IPS-18c (cell line): ENCODE data around the gene TMIE.
"Not testable (repeated sequence)": the region's sequence is repeated elsewhere in the genome, so short reads cannot be mapped to it uniquely, and the experiment has no call there.

ENCODE experiments used
- H3K4me3 ChIP-seq: 2 replicates; pipeline ENCODE4 v1.7.0; 2013; ENCODE audit warnings: low read depth, mild to moderate bottlenecking, low read length, moderate library complexity; ENCODE audit not compliant: insufficient read depth
- H3K9me3 ChIP-seq: one replicate; pipeline ENCODE4 v1.6.1; 2013; ENCODE audit warnings: mild to moderate bottlenecking, low read length, moderate library complexity; ENCODE audit not compliant: control insufficient read depth, insufficient read depth

The TMIE gene

DNA sequence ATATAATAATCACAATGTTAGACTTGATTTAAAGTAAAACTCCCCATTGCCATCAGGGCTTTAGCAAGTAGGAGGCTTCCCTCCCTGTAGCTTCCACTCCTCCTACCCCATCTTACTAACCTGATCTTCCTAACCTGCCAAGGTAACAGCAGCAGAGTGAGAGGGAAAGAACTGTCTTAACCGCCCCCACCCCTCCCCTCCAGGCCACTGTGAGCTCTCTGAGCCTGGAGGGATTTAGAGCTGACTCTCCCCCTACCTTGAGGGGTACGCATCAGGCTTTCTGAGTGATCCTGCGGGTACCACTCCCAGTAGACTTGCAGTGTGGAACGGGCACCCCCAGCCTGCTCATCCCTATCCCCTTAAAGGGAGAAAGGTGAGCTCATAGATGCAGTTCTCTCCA lies 27.8 kb downstream of the TMIE start:
- no peaks in the 10 kb centered on the region for H3K9me3 ChIP-seq
- H3K4me3 ChIP-seq: no peak overlapping the region

DNA sequence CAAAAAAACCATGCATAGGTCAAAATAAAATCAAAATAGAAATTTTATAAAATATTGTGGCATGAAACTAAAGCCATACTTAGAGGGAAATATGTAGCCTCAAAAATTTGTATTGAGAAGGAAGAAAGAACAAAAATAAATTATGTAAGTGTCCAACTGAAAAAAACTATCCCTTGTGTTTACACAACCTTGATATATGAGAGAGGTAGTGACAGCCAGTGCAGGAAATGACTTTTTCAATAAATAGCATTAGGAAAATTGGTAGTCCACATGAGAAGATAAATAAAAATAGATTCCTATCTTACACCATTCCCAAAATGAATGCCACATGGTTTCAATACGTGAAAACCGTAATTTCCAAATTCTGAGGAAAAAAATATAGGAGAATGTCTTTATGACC lies 29.6 kb downstream of the TMIE start:
- Histone ChIP-seq H3K9me3 (no peaks in the 10 kb centered on the region), H3K4me3 (no peak overlapping the region)

DNA sequence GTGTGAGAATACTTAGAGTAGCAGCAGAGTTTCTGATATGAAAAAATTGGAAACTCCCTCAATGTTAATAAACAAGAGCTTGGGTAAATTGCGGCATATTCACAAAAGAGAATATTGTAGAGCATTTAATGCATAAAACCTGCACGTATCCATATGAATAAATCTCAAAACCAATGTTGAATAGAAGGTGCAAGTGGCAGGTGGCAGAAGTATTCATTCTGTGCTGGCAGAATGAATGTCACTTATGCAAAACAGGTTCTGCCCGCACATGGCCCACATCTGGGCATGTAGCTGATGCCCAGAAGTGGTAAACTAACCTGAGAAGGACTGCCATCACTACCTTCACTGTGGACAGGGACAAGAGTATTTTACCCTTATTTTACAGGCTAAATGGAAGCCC lies 30.6 kb downstream of the TMIE start:
- H3K9me3 ChIP-seq: no peaks in the 10 kb centered on the region
- no peak overlapping the region for H3K4me3 ChIP-seq

DNA sequence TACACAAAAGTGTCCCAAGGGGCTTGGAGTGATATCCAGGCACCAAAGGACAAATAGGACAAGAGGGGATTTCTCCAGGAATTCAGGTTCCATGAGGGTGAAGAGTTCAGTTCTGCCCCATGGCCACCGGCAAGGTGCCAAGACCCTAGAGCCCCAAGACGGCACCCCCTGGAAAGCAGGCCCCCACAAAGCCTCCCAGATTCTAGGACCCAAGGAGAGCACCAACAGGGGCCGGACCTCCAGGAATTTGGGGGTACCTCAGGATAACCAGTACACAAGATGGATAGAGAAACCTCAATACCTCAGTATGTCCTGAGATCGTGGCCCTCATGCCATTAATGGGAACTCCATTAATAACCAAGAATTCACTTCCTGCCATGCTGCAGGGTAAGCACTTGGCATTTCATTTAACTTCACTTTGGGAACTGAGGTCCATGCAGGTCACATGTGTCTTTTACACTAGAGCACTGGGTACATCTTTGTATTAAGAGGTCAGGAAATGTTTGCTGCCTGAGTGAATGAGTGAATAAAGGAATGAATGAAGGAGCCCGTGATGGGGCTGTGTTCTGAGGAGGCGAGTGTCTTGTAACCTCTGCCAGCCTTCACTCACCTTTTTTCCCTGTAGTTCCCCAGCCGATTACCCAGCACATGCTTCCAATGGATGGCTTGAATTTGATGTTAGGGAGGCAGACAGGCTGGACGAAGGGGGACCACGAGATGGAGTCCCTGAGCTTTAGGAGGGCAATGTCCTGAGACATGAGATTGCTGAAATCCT lies 32.0 kb downstream of the TMIE start:
- no peak overlapping the region for H3K4me3 ChIP-seq
- no peaks in the 10 kb centered on the region for H3K9me3 ChIP-seq

DNA sequence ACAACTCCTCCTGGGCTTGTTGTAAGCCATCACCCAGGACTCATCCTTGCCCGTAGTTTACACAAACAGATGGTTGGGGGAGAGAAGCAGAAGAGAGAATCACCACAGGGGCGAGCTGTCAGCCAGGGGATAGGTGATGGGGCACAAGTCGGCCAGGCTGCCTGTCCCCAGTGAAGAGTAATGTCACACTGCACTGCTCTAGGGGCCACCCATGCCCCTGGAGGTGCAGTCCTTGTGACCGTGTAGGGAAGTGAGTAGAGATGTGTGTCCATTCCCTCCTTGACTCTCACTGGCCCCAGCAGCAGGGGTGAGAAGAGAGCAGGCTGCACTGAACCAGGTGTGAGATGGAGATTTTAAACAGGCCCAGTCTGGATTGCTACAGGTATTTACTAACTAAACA lies 33.6 kb downstream of the TMIE start:
- Histone ChIP-seq H3K4me3 (no peak overlapping the region), H3K9me3 (no peaks in the 10 kb centered on the region)

DNA sequence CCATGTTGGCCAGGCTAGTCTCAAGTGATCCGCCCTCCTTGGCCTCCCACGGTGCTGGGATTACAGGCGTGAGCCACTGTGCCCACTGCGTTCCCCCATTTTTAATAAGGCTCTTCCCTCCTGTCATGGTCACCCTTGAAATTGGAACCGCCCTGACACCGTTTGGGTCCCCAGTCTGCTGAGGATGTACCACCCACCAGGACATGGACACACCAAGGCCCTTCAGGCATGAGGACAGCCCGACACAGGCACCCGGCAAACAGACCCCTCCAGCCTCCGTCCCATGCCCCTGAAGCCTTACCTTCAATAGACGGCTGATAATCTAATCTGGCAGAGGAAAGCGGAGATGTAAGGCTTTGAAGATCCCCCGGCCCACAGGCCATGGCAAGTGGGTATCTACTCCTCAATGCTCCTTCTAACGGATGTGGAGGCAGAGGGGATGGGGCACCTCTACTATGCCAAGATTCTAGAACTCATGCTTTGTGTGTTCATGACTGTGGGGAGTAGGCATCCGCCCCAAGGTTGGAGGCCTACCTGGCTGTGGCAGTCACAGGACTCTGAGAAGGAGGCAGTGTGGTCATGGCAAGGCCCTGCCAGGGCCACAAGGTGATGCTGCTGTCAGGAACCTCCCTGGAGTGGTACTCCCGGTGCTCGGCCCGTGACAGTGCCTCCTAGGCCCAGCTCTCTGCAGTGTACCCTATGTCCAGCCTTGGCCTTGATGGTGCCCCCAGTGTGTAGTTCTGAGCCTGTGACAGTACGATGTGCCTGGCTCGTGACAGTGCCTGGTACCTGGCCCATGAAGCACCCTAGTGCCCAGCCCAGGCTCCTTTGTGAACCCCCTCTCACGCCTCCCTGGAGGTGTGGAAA lies 35.0 kb downstream of the TMIE start:
- Histone ChIP-seq H3K4me3 (no peak overlapping the region), H3K9me3 (no peaks in the 10 kb centered on the region)

DNA sequence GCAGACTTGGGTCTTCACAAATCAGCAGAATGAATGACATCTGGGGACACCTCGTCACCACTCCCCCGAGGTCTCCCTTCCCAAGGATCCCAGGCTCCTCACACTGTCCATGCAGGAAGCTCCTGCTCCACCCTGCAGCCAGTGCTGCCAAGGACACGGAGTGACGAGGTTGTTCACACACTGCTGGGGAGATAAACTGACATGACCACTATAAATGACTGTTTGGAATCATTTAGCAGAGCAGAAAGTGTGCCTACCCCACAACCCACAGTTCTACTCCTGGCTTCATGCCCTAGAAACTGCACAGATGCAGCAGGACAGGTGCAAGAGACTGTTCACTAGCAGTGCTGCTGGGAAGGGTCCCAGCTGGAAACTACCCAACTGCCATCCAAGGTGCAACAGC lies 36.1 kb downstream of the TMIE start:
- Histone ChIP-seq H3K9me3 (no peaks in the 10 kb centered on the region), H3K4me3 (no peak overlapping the region)

DNA sequence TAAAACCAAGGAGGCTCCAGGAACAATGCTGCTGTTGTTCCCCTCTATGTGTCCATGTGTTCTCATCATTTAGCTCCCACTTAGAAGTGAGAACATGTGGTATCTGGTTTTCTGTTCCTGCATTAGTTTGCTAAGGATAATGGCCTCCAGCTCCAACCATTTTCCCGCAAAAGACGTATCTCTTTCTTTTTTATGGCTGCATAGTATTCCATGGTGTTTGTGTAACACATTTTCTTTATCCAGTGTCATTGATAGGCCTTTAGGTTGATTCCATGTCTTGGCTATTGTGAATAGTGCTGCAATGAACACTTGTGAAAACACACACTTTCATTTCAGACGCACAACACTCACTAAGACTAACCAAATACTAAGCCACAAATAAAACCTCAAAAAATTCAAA lies 38.4 kb downstream of the TMIE start:
- not testable (repeated sequence) for H3K9me3 ChIP-seq, H3K4me3 ChIP-seq

DNA sequence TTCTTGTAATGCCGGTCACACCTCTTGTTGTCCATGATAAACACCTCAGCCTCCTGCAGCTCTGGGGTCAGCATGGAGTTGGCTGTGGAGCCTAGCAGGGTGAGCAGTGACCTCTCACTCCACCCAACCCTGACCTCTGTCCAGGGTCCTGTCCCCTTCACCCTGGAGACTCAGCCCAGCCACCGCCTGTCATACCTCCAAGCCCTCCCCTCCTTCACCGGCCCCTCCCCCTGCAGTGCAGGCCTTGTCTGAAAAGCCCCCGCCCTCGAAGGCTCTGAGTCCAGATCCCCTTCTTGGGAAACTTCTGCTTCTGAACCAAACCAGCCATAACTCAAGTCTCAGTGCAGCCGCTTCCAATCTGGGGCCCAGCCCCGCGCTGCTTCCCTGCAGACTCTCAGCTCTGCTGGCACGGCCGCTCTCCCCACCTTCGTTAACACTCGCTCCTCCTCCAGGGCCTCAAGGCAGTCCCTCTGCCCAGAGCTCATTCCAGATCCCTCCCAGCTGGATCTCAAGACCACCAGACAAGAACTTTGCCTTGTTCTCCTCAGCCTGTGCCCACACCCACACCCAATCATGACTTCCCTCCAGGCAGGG lies 41.9 kb downstream of the TMIE start:
- peaks cover 3% of the 10 kb centered on the region for H3K9me3 ChIP-seq
- H3K4me3 ChIP-seq: no peak overlapping the region

DNA sequence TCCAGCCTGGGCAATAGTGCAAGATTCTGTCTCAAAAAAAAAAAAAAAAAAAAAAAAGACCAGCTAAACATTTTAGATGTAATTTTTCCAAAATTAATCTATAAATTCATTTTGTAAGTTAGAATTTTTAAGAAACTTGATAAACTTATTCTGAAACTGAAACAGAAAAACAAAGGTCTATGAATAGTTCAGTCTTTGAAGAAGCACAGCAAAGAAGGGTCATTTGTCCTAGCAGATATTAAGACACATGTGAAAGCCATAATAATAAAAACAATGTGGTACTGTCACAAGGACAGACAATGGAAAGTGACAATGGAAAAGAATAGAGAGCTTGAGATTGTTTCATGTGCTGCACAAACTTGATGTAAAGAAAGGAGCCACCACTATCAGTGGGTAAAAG lies 45.5 kb downstream of the TMIE start:
- Histone ChIP-seq H3K9me3 (peaks cover 3% of the 10 kb centered on the region), H3K4me3 (no peak overlapping the region)

DNA sequence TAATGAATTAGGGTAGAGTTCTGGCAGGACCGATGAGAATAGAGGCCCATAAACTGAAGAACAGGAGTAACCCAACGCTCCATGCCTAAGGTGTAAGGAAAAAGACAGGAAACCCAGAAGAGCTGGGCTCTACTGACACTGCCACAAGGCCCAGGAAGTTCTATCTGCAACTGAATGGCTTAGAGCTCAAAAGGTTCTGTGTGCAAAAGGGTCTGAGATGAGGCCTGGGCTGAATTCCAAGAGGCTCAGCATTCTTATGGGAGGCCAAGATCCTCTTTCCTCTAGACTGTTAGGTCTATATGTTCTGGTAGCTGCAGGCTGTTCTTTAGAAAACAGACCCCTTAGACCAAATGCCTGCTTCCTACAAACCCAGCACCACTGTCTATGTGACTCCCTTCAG lies 47.0 kb downstream of the TMIE start:
- H3K9me3 ChIP-seq: peaks cover 3% of the 10 kb centered on the region
- H3K4me3 ChIP-seq: no peak overlapping the region

DNA sequence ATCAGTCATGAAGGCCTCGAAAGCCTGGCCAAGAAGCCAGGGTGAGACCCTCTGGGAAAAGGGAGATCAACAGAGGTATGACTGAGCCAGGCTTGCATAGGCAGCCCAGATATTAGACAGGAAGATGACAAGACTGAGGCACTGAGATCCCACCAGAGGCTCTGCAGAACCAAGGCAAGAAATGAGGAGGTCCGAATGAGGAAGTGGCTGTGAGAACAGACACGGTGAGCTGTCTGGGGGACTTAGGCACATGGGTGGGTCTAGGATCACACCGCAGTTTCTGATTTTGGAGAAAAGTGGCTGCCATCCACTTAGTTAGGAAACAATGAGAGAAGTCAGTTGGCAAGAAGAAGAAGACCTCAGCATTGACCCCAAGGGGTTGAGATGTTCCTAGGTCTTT lies 47.9 kb downstream of the TMIE start:
- Histone ChIP-seq H3K4me3 (no peak overlapping the region), H3K9me3 (peaks cover 3% of the 10 kb centered on the region)

DNA sequence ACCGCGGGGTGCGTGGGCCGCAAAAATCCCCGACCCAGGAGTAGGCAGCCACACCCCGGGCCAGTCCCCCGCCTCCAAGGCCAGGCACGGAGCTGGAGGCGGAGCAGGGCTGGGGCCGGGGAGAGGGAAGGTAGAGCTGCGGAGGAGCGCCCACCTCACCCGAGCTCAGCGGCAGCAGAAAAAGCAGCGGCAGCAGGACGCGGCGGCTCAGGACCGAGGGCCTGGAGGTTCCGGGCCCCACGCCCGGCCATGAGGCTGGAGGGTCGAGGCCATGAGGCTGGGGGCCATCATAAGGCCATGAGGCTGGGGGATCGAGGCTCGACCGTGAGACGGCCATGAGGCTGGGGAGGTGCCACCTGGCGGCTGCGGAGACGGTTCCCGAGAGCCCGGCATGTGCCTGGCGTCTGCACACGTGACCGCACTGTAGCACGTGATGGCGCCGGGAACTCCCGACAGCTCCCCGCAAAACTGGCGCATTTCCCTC lies 49.4 kb downstream of the TMIE start:
- no peak overlapping the region for H3K4me3 ChIP-seq
- no peaks in the 10 kb centered on the region for H3K9me3 ChIP-seq

DNA sequence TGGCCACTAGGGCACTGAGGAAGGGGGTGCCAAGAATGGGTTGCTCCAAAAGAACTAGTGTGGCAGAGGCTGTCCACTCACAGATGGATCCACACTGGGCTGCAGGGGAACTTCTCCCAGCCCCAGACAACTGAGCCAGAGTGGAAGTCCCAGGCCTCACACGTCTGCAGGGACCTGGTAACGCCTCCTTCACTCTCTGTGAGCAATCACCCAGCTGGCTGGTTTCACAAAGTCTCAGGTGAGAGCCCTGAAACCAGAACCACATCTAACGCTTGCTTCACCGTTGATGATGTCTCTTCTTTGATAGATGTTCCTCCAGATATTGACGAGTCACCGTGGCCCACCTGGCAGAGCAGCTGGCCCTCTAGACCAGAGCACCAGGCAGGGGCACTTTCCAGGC lies 51.9 kb downstream of the TMIE start:
- not testable (repeated sequence) for H3K9me3 ChIP-seq

DNA sequence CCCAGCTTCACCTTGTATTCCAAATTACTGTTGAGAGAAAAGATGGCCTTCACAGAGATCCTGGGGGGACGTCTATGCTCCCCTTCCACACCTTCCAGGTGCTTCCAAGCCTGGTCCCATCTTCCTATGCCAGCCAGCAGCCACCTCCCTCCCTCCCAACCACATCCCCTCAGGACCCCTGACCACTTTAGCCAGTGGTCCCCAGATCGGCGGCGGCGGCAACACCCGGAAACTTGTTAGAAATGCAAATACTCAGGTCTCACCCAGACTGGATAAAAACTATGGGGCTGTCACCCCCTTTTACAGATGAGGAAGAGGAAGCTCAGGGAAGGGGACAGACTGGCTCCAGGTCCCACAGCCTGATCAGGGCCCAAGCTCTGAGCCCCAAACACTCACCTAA lies 54.5 kb downstream of the TMIE start:
- no peaks in the 10 kb centered on the region for H3K9me3 ChIP-seq
- no peak overlapping the region for H3K4me3 ChIP-seq

More for the DNA sequence above, 51.9 kb downstream of the TMIE start:
- not testable (repeated sequence) for H3K4me3 ChIP-seq

DNA sequence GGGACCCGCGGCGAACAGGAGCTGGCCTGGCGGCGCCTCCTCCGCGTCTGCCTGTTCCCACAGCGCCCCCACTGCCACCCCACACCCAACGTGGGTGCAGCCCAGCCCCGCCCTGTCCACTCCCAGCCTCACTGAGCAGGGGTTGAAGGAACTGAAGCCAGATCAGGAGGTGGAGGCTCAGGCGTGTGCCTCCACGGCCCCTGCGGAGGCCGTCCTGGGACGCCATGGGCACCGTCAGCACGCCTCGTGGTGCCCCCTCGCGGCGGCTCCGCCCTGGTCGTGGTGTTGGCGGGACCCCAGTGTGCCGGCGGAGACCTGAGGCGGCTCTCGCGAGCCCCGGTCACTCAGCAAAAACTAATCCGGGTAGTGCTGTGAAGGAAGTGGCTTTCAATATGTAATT lies 55.5 kb downstream of the TMIE start:
- Histone ChIP-seq H3K9me3 (no peaks in the 10 kb centered on the region), H3K4me3 (no peak overlapping the region)

DNA sequence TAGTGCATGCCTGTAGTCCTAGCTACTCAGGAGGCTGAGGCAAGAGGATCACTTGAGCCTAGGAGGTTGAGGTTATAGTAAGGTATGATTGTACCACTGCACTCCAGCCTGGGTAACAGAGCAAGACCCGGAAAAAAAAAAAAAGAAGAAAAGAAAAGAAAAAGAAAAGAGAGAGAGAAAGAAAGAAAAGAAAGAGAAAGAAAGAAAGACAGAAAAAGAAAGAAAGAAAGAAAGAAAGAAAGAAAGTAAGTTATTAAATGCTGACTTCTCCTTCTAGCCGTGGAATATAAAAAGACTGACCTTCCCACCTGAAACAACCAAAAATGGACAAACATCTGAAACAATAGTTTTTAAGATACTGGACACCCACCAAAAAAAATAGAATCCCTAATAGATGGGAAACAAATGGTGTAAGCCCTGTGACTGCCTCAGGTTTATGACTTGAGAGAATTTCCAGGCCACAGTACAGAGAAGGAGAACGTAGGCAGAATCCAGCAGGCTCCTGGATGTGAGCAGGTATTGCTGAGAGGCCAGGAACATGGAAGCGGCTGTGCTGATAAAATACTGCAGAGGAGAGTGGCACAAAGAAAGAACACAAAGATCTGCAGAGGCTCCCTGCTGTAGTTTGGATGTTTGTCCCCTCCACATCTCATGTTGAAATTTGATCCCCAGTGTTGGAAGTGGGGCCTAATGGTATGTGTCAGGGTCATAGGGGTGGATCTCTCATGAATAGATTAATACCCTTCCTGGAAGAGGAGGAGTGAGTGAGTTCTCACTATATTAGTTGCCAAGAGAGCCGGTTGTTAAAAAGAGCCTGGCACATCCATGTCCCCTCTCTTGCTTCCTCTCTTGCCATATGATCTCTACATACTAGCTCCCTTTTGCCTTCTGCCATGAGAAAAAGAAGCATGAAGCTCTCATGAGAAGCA lies 58.3 kb downstream of the TMIE start:
- Histone ChIP-seq H3K4me3 (no peak overlapping the region), H3K9me3 (no peaks in the 10 kb centered on the region)
